ENCODE results near the gene TAPBPL. TPM values are rescaled to one million over a fixed set of nuclear protein-coding genes. Genes with fewer than 3 reads are reported as not detected.
A peak's percentile ranks its signal among the peaks of the same experiment; 100 is the strongest.

The TAPBPL gene
- total and polyA plus RNA-seq, 2 of the 13 experiments (the other 11 are each of a cell fraction or from before 2014, with no cell fraction given) = 10.0 to 14.5 TPM

- in situ Hi-C loops (cut with HindIII; ENCODE audit: extremely low pct_ligation_motif_present, low pct_unique_long_range_greater_than_20kb) = loop anchor here (10.0 kb wide), 1 partner anchor 109 kb away; the partner anchor contains the start of gene GAPDH
- TF ChIP-seq TEAD3 (CRISPR knock-in tag; optimal IDR thresholded peaks at IDR 0.05; ENCODE audit: borderline replicate concordance) (peak; percentile 43), SKI (IDR thresholded peaks at IDR 0.05; ENCODE audit: partially characterized antibody) (peak; percentile 12), ZNF414 (CRISPR knock-in tag; IDR thresholded peaks at IDR 0.05) (no peak), SALL1 (CRISPR knock-in tag; IDR thresholded peaks at IDR 0.05) (peak; percentile 40), TBX3 (IDR thresholded peaks at IDR 0.05; ENCODE audit: borderline replicate concordance) (peak; percentile 50; the same call in 1 of the 2 replicates), ZNF687 (CRISPR knock-in tag; IDR thresholded peaks at IDR 0.05) (peak; percentile 62), MYPOP (CRISPR knock-in tag; IDR thresholded peaks at IDR 0.05) (0 out of 2 replicates have a peak, but pooled peaks have one; percentile 26), KDM2A (CRISPR knock-in tag; IDR thresholded peaks at IDR 0.05; ENCODE audit: borderline replicate concordance, low read depth) (peak; percentile 35; the same call in 1 of the 2 replicates), SCMH1 (CRISPR knock-in tag; IDR thresholded peaks at IDR 0.05; ENCODE audit: borderline replicate concordance) (no peak), TFAP4 (IDR thresholded peaks at IDR 0.05; ENCODE audit: borderline replicate concordance, low read depth) (peak; percentile 91), ZNF18 (CRISPR knock-in tag; IDR thresholded peaks at IDR 0.05; ENCODE audit: insufficient replicate concordance) (no peak), CREB1 (IDR thresholded peaks at IDR 0.05) (peak; percentile 52; the same call in 1 of the 2 replicates), CREB1 (CRISPR knock-in tag; IDR thresholded peaks at IDR 0.05) (no peak), BRCA1 (CRISPR knock-in tag; IDR thresholded peaks at IDR 0.05) (no peak)
Observed at GRCh38 chr12:6425590-6426531, 26.0 kb upstream of the TAPBPL start.

More at GRCh38 chr12:6425590-6426531, 26.0 kb upstream of the TAPBPL start:
- ChIA-PET CTCF (ENCODE audit: low intra/inter-chr PET ratio, low total read pairs) (no interaction called here), POLR2A (interaction anchor here (0.5 to 4.2 kb wide), 7 partner anchors 9 to 108 kb away, joined by 3 to 20 read pairs (median 3); partner anchors contain the start of genes LTBR, TAPBPL and VAMP1)
- peak overlapping the region in 1 of 3 experiments; percentile 55; a peak in 2 of 6 replicates for H3K4me3 ChIP-seq (replicated peaks in 1 of 3; ENCODE audit: insufficient read depth in 1 of 3, low read depth in 2 of 3, low read length in 3 of 3)
- FAIRE-seq (no peak), ATAC-seq (peak; percentile 46), DNase-seq (ENCODE audit: low spot score) (peak; percentile 49)
- H4K20me1 ChIP-seq (ENCODE audit: insufficient read depth, low read length) = no peaks in the 10 kb centered on the region
- no peaks in the 10 kb centered on the region for H3K9me3 ChIP-seq (ENCODE audit: low read length)
- H3K4me1 ChIP-seq (ENCODE audit: insufficient read depth, low read length) = peaks cover 50% of the 10 kb centered on the region
- intact Hi-C loops (cut with micrococcal nuclease; ENCODE audit: unreplicated experiment) = no loop called here
- peak overlapping the region; percentile 72 for H3K4me2 ChIP-seq (ENCODE audit: low read depth, low read length)
- no peaks in the 10 kb centered on the region for H3K36me3 ChIP-seq (replicated peaks in 1 of 2; ENCODE audit: control insufficient read depth in 1 of 2, insufficient read depth in 2 of 2, low read length in 2 of 2)
- no peak overlapping the region for H2AFZ ChIP-seq (ENCODE audit: low read length)
- peaks cover 2 to 12% of the 10 kb centered on the region in 2 experiments; a peak in 2 of 5 replicates for H3K27me3 ChIP-seq (ENCODE audit: control insufficient read depth in 1 of 2, insufficient read depth in 2 of 2, low read length in 2 of 2)
- no peak overlapping the region for H3K27ac ChIP-seq (ENCODE audit: extremely low read length, insufficient read depth, low read length)
- no TSS peak for BruUV-seq (replicated peaks)
- no peaks in the 10 kb centered on the region for H3K79me2 ChIP-seq (ENCODE audit: insufficient read depth, low read length)
- no peak overlapping the region for H3K9ac ChIP-seq (ENCODE audit: insufficient read depth, low read depth, low read length)
- 38% methylated on average over 22 of the region's 23 CpGs for WGBS (ENCODE audit: low lambda C conversion rate)

All from HepG2 (cell line).